GM12873 (cell line): ENCODE results near the gene HIF3A.

ENCODE experiments used
- CTCF ChIP-seq: IDR thresholded peaks from 2 replicates; pipeline ENCODE4 v1.5.1; 2012; ENCODE audit warnings: low read depth, mild to moderate bottlenecking, moderate library complexity, low read length, control low read depth; ENCODE audit not compliant: insufficient read depth; ENCODE audit errors: missing control alignments

HIF3A gene

GRCh38 chr19:46361915-46362314 lies 65.1 kb downstream of the HIF3A start:
- TF ChIP-seq CTCF = no peak

GRCh38 chr19:46364359-46364758 lies 67.5 kb downstream of the HIF3A start:
- TF ChIP-seq CTCF = no peak

GRCh38 chr19:46365561-46365960 lies 68.7 kb downstream of the HIF3A start:
- no peak for TF ChIP-seq CTCF

GRCh38 chr19:46366620-46367292 lies 69.9 kb downstream of the HIF3A start:
- no peak for TF ChIP-seq CTCF

- no peak for TF ChIP-seq CTCF
These were observed 70.6 kb downstream of the HIF3A start for GRCh38 chr19:46367426-46367825.

GRCh38 chr19:46368116-46368515 lies 71.3 kb downstream of the HIF3A start:
- TF ChIP-seq CTCF = no peak

- no peak for TF ChIP-seq CTCF
These were observed 73.0 kb downstream of the HIF3A start for GRCh38 chr19:46369817-46370216.

GRCh38 chr19:46371371-46371901 lies 74.6 kb downstream of the HIF3A start:
- no peak for TF ChIP-seq CTCF
